ENCODE measurements around the gene LCN6.

- TF ChIP-seq, protein P1, sequence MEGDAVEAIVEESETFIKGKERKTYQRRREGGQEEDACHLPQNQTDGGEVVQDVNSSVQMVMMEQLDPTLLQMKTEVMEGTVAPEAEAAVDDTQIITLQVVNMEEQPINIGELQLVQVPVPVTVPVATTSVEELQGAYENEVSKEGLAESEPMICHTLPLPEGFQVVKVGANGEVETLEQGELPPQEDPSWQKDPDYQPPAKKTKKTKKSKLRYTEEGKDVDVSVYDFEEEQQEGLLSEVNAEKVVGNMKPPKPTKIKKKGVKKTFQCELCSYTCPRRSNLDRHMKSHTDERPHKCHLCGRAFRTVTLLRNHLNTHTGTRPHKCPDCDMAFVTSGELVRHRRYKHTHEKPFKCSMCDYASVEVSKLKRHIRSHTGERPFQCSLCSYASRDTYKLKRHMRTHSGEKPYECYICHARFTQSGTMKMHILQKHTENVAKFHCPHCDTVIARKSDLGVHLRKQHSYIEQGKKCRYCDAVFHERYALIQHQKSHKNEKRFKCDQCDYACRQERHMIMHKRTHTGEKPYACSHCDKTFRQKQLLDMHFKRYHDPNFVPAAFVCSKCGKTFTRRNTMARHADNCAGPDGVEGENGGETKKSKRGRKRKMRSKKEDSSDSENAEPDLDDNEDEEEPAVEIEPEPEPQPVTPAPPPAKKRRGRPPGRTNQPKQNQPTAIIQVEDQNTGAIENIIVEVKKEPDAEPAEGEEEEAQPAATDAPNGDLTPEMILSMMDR (optimal IDR thresholded peaks at IDR 0.05 in 1 of 3, IDR thresholded peaks at IDR 0.05 in 1 of 3, conservative IDR thresholded peaks at IDR 0.05 in 1 of 3; ENCODE audit: extremely low read depth in 1 of 3, insufficient read depth in 2 of 3, low read length in 3 of 3): no peak
- TF ChIP-seq EZH2 (IDR thresholded peaks at IDR 0.05; ENCODE audit: low read length): no peak
These were observed 13.2 kb upstream of the LCN6 start for GRCh38 chr9:136761545-136761981.
